KMS-11 (cell line): ENCODE results near the gene UBE2B.
"Not testable (repeated sequence)": the region's sequence is repeated elsewhere in the genome, so short reads cannot be mapped to it uniquely, and the experiment has no call there.

ENCODE experiments used
- H2AFZ ChIP-seq: fragments of 200-600 bp; sonication (generic); 2 replicates; pipeline ENCODE4 v1.6.1; 2016; ENCODE audit warnings: antibody characterized with exemption, mixed run types, low read depth
- H3K27ac ChIP-seq: fragments of 200-600 bp; sonication (generic); 2 replicates; pipeline ENCODE4 v1.6.1; 2016; ENCODE audit warnings: mild to moderate bottlenecking, mixed run types
- H3K27me3 ChIP-seq: fragments of 200-600 bp; sonication (generic); 2 replicates; pipeline ENCODE4 v1.6.1; 2017; ENCODE audit warnings: mild to moderate bottlenecking, low read depth, mixed run types, moderate library complexity; ENCODE audit not compliant: insufficient read depth
- H3K36me3 ChIP-seq: fragments of 200-600 bp; sonication (generic); 2 replicates; pipeline ENCODE4 v1.6.1; 2017; ENCODE audit warnings: mild to moderate bottlenecking, mixed run types; ENCODE audit not compliant: insufficient read depth
- H3K4me1 ChIP-seq: fragments of 200-600 bp; sonication (generic); 2 replicates; pipeline ENCODE4 v1.6.1; 2016; ENCODE audit warnings: mild to moderate bottlenecking, low read depth, mixed run types; ENCODE audit not compliant: poor library complexity, severe bottlenecking
- H3K4me2 ChIP-seq: fragments of 200-600 bp; sonication (generic); 2 replicates; pipeline ENCODE4 v1.7.0; 2016; ENCODE audit warnings: mild to moderate bottlenecking, mixed run types
- H3K4me3 ChIP-seq: fragments of 200-600 bp; sonication (generic); IDR thresholded peaks from 2 replicates; pipeline ENCODE4 v1.6.1; 2017; ENCODE audit warnings: low read depth, low read length, mixed read lengths; ENCODE audit not compliant: insufficient read depth
- H3K79me2 ChIP-seq: fragments of 200-600 bp; sonication (generic); 2 replicates; pipeline ENCODE4 v1.6.1; 2016; ENCODE audit warnings: low read depth, mixed run types; ENCODE audit not compliant: insufficient read depth
- H3K9ac ChIP-seq: fragments of 200-600 bp; sonication (generic); 2 replicates; pipeline ENCODE4 v1.6.1; 2016; ENCODE audit warnings: mild to moderate bottlenecking, mixed run types
- H4K20me1 ChIP-seq: fragments of 200-600 bp; sonication (generic); 2 replicates; pipeline ENCODE4 v1.6.1; 2016; ENCODE audit warnings: mild to moderate bottlenecking, mixed run types; ENCODE audit not compliant: insufficient read depth
- CTCF ChIP-seq: fragments of 200-600 bp; sonication (generic); conservative IDR thresholded peaks from 2 replicates; pipeline ENCODE4 v1.6.1; 2017; ENCODE audit warnings: low read depth, mild to moderate bottlenecking, antibody characterized with exemption, low read length, moderate library complexity, mixed read lengths

UBE2B gene

GRCh38 chr5:134420343-134420742, 49.0 kb downstream of the UBE2B start:
- no peak overlapping the region for H3K4me3 ChIP-seq
- no peaks in the 10 kb centered on the region for H4K20me1 ChIP-seq
- H3K27me3 ChIP-seq: no peaks in the 10 kb centered on the region
- no peaks in the 10 kb centered on the region for H3K36me3 ChIP-seq
- H3K79me2 ChIP-seq: no peaks in the 10 kb centered on the region
- no peak overlapping the region for H2AFZ ChIP-seq
- no peak overlapping the region for H3K9ac ChIP-seq
- TF ChIP-seq CTCF: no peak
- no peak overlapping the region for H3K4me2 ChIP-seq
- no peak overlapping the region for H3K27ac ChIP-seq
- no peaks in the 10 kb centered on the region for H3K4me1 ChIP-seq

GRCh38 chr5:134421038-134421437, 49.7 kb downstream of the UBE2B start:
- H3K9ac ChIP-seq, H3K36me3 ChIP-seq, H3K27me3 ChIP-seq, H2AFZ ChIP-seq, H4K20me1 ChIP-seq, H3K79me2 ChIP-seq, H3K27ac ChIP-seq, H3K4me2 ChIP-seq, H3K4me1 ChIP-seq, H3K4me3 ChIP-seq: not testable (repeated sequence)

- no peaks in the 10 kb centered on the region for H3K27me3 ChIP-seq
- H3K4me3 ChIP-seq: no peak overlapping the region
- H3K9ac ChIP-seq: no peak overlapping the region
- no peaks in the 10 kb centered on the region for H3K36me3 ChIP-seq
- no peaks in the 10 kb centered on the region for H3K79me2 ChIP-seq
- peaks cover 2% of the 10 kb centered on the region for H3K4me1 ChIP-seq
- no peak overlapping the region for H2AFZ ChIP-seq
- H3K27ac ChIP-seq: no peak overlapping the region
- TF ChIP-seq CTCF: no peak
- no peaks in the 10 kb centered on the region for H4K20me1 ChIP-seq
- no peak overlapping the region for H3K4me2 ChIP-seq
These were observed 51.5 kb downstream of the UBE2B start for GRCh38 chr5:134422791-134423365.

- H3K27me3 ChIP-seq: no peaks in the 10 kb centered on the region
- no peak overlapping the region for H2AFZ ChIP-seq
- H3K79me2 ChIP-seq: no peaks in the 10 kb centered on the region
- no peak overlapping the region for H3K4me2 ChIP-seq
- H3K4me1 ChIP-seq: peaks cover 7% of the 10 kb centered on the region
- no peak overlapping the region for H3K27ac ChIP-seq
- TF ChIP-seq CTCF: no peak
- no peaks in the 10 kb centered on the region for H3K36me3 ChIP-seq
- no peak overlapping the region for H3K4me3 ChIP-seq
- no peaks in the 10 kb centered on the region for H4K20me1 ChIP-seq
- no peak overlapping the region for H3K9ac ChIP-seq
These were observed 52.0 kb downstream of the UBE2B start for GRCh38 chr5:134423376-134423775.

GRCh38 chr5:134426361-134426760, 55.0 kb downstream of the UBE2B start:
- Histone ChIP-seq H3K4me2 (no peak overlapping the region), H3K27ac (no peak overlapping the region), H3K4me1 (peaks cover 37% of the 10 kb centered on the region), H4K20me1 (no peaks in the 10 kb centered on the region), H3K9ac (no peak overlapping the region), H3K36me3 (no peaks in the 10 kb centered on the region), H3K4me3 (no peak overlapping the region), H3K79me2 (no peaks in the 10 kb centered on the region), H2AFZ (no peak overlapping the region), H3K27me3 (no peaks in the 10 kb centered on the region)
- no peak for TF ChIP-seq CTCF
